HL-60/S4 treated with retinoic acid at 250 ng/mL for 4 days and 3 days (cell line): ENCODE data around the gene POLL.
"Not testable (repeated sequence)": the region's sequence is repeated elsewhere in the genome, so short reads cannot be mapped to it uniquely, and the experiment has no call there.

Source experiments
- in situ Hi-C: fragments of 300-500 bp; cut with MboI; formaldehyde crosslinking; loops from 2 replicates; pipeline ENCODE4 v1.7.0; 2022; ENCODE audit warnings: low sequenced_read_pairs

Gene POLL

GRCh38 chr10:101611096-101611905 is 23.2 kb upstream of the POLL start:
- in situ Hi-C loops = no loop called here

DNA sequence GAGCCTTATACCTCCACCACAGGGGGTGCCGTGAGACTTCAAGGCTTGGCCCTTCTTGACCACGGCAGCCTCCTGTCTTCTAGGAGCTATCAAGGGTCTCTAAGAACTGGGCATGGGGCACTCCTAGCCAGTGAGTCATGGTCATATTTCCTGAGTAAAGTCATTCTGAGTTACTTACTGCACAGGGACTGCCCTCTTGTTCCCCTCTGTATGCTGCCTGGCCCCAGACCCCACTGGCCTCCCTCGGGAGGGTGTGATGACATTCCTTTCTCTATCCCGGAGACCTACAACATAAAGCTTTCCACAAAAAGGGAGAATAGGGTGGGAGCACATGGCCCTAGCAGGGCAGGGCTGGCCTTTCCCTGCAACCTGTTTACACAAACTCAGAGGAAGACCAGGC is 21.4 kb upstream of the POLL start:
- in situ Hi-C loops = no loop called here

GRCh38 chr10:101607124-101607523 is 19.1 kb upstream of the POLL start:
- in situ Hi-C loops = no loop called here

DNA sequence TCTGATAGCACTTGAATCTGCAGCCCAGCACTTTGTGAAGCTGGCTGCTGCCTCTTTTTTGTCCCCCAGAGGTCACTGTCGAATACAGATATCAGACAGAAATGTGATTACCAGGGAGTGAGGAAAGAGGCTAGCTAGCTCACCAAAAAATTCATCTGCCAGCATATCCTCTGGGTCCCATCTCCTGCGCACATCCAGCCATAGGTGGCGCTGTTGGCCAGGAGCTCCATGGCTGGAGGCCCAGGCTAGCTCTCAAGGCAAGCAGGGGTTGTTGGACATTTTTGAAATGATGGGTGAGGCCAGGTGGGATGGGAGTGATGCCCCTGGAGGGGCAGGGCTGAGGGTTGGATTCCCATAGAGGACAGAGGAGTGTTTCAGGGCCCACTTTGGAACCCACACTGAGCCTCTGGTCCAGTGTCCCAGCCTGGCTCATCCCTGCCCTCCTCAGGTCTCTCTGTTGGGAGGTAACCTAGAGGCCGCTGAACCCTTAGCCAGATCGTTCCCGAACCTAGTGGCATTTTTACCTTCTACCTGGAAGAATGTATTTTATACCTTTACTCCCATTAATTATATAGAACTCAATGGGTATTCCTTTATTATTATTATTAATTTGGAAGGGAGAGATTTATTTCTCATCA is 14.8 kb upstream of the POLL start:
- in situ Hi-C loops = no loop called here

GRCh38 chr10:101601541-101601940 is 13.5 kb upstream of the POLL start:
- in situ Hi-C loops = no loop called here

GRCh38 chr10:101597091-101597900 is 9.2 kb upstream of the POLL start:
- in situ Hi-C loops = no loop called here

DNA sequence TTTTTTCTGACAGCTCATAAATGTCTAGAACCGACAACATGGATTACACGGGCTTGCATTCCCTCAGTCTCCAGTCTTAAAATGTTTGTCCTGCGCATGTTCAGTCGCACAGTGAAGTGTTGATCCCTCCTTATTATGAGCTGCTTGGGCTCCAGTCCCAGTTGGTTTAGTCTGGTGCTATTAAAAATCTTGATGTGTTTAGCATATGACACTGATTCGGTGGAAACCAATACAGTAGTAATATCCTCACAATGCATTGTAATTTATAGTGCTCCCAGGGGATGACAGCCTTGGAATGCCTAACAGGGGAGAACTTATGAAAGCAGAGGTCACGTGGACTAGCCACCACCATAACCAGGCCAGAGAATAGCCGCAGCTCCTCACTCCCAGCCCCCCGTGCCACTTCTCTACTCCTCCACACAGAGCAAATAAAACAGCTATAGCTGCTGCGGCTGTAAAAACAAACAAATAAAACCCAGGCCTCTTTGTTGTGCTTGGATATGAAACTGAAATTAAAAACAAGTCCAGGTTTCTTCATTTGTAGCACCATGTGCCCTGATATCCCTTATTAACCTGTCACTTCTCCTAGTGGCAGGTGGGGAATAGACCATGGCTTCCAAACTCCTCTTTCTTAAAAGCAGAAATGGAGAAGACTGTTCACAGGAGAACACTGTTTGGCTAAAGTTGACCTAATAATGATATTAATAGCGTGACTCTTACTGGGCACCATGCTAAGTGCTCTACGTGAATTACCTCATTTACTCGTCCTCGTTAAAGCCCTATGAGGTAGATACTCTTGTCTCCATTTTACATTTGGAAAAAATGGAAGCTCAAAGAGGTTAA is 7.8 kb upstream of the POLL start:
- in situ Hi-C loops = no loop called here

- in situ Hi-C loops = not testable (repeated sequence)
Measured at GRCh38 chr10:101593331-101593730, 5.3 kb upstream of the POLL start.

- in situ Hi-C loops = no loop called here
Measured at GRCh38 chr10:101588879-101589278, 822 bp upstream of the POLL start.

GRCh38 chr10:101585841-101586240 is 2.2 kb downstream of the POLL start:
- in situ Hi-C loops = no loop called here

DNA sequence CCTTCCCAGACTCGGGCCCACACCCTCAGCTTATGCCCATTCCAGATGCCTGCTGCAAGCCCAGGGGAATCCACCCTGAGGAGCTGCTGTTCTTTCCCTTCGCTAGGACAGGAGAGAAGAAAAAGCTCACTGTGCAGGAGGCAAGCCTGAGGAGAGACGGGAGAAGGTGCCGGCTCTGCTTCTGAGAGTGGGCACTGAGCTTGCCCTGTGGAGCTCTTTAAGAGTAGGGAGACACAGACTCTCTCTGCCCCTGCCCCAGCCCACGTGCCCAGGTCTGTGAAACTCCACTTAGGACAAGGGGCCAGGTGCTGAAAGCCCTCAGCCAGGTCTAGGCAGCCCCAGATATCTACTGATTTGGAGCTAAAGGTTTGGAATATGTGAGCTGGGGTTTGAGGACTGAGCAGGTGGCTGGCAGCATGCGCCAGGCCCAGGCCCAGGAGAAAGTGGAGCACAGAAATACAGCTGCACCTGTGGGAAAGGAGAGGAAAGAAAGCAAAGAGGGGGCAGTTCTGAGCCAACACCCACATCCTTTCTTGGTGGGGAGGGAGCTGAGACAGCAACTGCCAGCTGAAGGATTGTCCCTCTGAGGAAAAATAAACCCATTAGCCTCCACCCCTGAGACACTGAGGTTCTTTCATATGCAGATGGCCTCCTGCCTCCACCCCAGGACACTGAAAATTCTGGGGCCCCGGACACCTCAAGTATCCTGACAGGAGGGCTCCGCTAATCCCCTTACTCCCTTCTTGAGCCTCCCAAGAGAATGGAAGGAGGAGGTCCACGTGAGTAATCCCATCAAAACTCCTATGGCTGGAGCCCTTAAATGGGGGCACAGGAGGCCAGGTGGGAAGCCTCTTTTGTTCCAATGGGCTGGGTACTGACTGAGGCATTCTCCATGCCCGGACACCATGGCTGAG is 7.3 kb downstream of the POLL start:
- in situ Hi-C loops = no loop called here

GRCh38 chr10:101579516-101579870 is 8.6 kb downstream of the POLL start:
- in situ Hi-C loops = no loop called here

- in situ Hi-C loops = no loop called here
Measured at GRCh38 chr10:101578803-101579515, 9.1 kb downstream of the POLL start.

DNA sequence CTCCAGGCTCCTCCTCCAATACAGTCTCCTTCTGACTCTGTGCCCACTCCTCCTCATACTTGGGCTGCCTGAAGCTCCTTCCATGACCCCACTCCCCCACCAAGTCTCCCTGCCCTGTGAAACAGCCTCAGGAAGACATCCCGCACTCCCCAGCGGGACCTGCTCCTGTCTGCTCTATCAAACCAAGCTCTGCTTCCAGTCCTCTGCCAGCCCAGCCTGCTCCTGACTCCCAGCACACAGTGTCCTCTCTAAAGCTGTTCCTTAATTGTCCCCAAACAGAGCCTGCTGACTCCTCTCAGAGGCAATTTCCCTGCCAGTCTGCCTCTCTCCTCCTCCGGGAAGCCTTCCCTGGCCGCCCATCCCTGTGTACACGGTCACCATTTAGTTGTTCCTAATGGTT is 9.9 kb downstream of the POLL start:
- in situ Hi-C loops = no loop called here

GRCh38 chr10:101577121-101577871 is 10.8 kb downstream of the POLL start:
- in situ Hi-C loops = no loop called here

DNA sequence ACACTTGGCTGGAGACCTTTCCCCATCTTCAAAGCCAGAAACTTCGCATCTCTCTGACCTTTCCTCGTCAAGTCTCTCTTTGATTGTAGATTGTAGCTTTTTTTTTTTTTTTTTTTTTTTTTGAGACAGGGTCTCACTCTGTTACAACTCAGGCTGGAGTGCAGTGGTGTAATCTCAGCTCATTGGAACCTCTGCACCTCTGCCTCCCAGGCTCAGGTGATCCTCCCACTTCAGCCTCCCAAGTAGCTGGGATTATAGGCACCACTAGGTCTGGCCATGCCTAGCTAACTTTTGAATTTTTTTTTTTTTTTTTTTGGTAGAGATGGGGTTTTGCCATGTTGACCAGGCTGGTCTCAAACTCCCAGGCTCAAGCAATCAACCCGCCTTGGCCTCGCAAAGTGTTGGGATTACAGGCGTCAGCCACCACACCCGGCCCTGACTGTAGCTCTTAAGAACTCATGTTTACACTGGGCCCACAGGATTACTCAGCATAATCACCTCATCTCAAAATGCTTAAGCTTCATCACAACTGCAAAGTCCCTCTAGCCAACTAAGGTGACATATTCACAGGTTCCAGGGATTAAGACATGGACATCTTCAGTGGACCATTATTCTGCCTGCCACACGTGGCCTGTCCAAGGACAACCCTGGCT is 11.7 kb downstream of the POLL start:
- in situ Hi-C loops = no loop called here

- in situ Hi-C loops = no loop called here
Measured at GRCh38 chr10:101575580-101576210, 12.4 kb downstream of the POLL start.

GRCh38 chr10:101575091-101575490 is 13.0 kb downstream of the POLL start:
- in situ Hi-C loops = no loop called here
